ENCODE data around the gene SPON2.
A peak's percentile ranks its signal among the peaks of the same experiment; 100 is the strongest.

Gene SPON2

GRCh38 chr4:1215141-1216075 lies 43.0 kb upstream of the SPON2 start:
- Histone ChIP-seq H3K4me3 (ENCODE audit: low read length in 2 of 2) (no peak overlapping the region), H2BK120ac (ENCODE audit: low read depth, low read length) (no peak overlapping the region), H3K27ac (replicated peaks; ENCODE audit: low read length) (no peak overlapping the region), H3K14ac (ENCODE audit: low read length) (no peak overlapping the region), H3K4me2 (ENCODE audit: insufficient read depth, low read length, poor library complexity, severe bottlenecking) (no peak overlapping the region), H4K8ac (ENCODE audit: low read depth, low read length) (no peak overlapping the region), H2AK5ac (ENCODE audit: low read depth, low read length) (no peak overlapping the region), H3K9ac (ENCODE audit: low read depth, low read length, poor library complexity) (peak overlapping the region; percentile 73), H2BK12ac (ENCODE audit: low read length) (no peak overlapping the region), H3K4ac (ENCODE audit: low read length) (no peak overlapping the region), H2AFZ (ENCODE audit: low read length) (no peak overlapping the region), H2BK15ac (ENCODE audit: low read length) (no peak overlapping the region), H4K91ac (ENCODE audit: low read depth, low read length, poor library complexity) (no peak overlapping the region), H3K18ac (ENCODE audit: low read length) (no peak overlapping the region), H3K79me1 (ENCODE audit: low read depth, low read length) (peaks cover 23% of the 10 kb centered on the region), H3K36me3 (replicated peaks in 1 of 2; ENCODE audit: control insufficient read depth in 2 of 2, insufficient read depth in 2 of 2, low read length in 2 of 2) (peaks cover 53 to 90% of the 10 kb centered on the region in 2 donors), H3K23ac (ENCODE audit: low read depth, low read length, poor library complexity) (peak overlapping the region; percentile 75), H3K27me3 (ENCODE audit: control insufficient read depth in 3 of 3, insufficient read depth in 3 of 3, low read depth in 1 of 3, low read length in 3 of 3) (no peaks in the 10 kb centered on the region), H2BK5ac (ENCODE audit: low read length) (no peak overlapping the region), H3K9me3 (replicated peaks in 1 of 2; ENCODE audit: control insufficient read depth in 2 of 2, insufficient read depth in 1 of 2, low read depth in 1 of 2, low read length in 2 of 2) (no peaks in the 10 kb centered on the region), H3K4me1 (ENCODE audit: control insufficient read depth in 2 of 2, insufficient read depth in 1 of 2, low read depth in 1 of 2, low read length in 2 of 2) (peaks cover 0 to under 1% of the 10 kb centered on the region in 2 donors)
- no CpG with 5 or more reads among the region's 31 CpGs for WGBS, 2 donors (ENCODE audit: extremely low coverage in 2 of 2, insufficient read length in 2 of 2, insufficient replicate concordance in 1 of 2)
- DNase-seq (ENCODE audit: low spot score): no peak

GRCh38 chr4:1214101-1215095 lies 42.0 kb upstream of the SPON2 start:
- Histone ChIP-seq H2BK120ac (ENCODE audit: low read depth, low read length) (no peak overlapping the region), H3K9me3 (replicated peaks in 1 of 2; ENCODE audit: control insufficient read depth in 2 of 2, insufficient read depth in 1 of 2, low read depth in 1 of 2, low read length in 2 of 2) (no peaks in the 10 kb centered on the region), H3K14ac (ENCODE audit: low read length) (peak overlapping the region; percentile 38), H3K18ac (ENCODE audit: low read length) (no peak overlapping the region), H3K9ac (ENCODE audit: low read depth, low read length, poor library complexity) (peak overlapping the region; percentile 2), H2BK12ac (ENCODE audit: low read length) (no peak overlapping the region), H4K91ac (ENCODE audit: low read depth, low read length, poor library complexity) (no peak overlapping the region), H3K4me3 (ENCODE audit: low read length in 2 of 2) (no peak overlapping the region), H3K4ac (ENCODE audit: low read length) (no peak overlapping the region), H3K4me1 (ENCODE audit: control insufficient read depth in 2 of 2, insufficient read depth in 1 of 2, low read depth in 1 of 2, low read length in 2 of 2) (peaks cover 0 to 11% of the 10 kb centered on the region in 2 donors), H2BK15ac (ENCODE audit: low read length) (no peak overlapping the region), H3K27ac (replicated peaks; ENCODE audit: low read length) (no peak overlapping the region), H3K23ac (ENCODE audit: low read depth, low read length, poor library complexity) (peak overlapping the region; percentile 43), H2AFZ (ENCODE audit: low read length) (no peak overlapping the region), H3K36me3 (replicated peaks in 1 of 2; ENCODE audit: control insufficient read depth in 2 of 2, insufficient read depth in 2 of 2, low read length in 2 of 2) (peaks cover 52 to 83% of the 10 kb centered on the region in 2 donors), H3K79me1 (ENCODE audit: low read depth, low read length) (peaks cover 24% of the 10 kb centered on the region), H3K27me3 (ENCODE audit: control insufficient read depth in 3 of 3, insufficient read depth in 3 of 3, low read depth in 1 of 3, low read length in 3 of 3) (no peaks in the 10 kb centered on the region), H4K8ac (ENCODE audit: low read depth, low read length) (no peak overlapping the region), H3K4me2 (ENCODE audit: insufficient read depth, low read length, poor library complexity, severe bottlenecking) (no peak overlapping the region), H2BK5ac (ENCODE audit: low read length) (peak overlapping the region; percentile 24), H2AK5ac (ENCODE audit: low read depth, low read length) (no peak overlapping the region)
- WGBS, 2 donors (ENCODE audit: extremely low coverage in 2 of 2, insufficient read length in 2 of 2, insufficient replicate concordance in 1 of 2): no CpG with 5 or more reads among the region's 48 CpGs
- no peak for DNase-seq (ENCODE audit: low spot score)

- peaks cover 0 to 16% of the 10 kb centered on the region in 2 donors for H3K4me1 ChIP-seq (ENCODE audit: control insufficient read depth in 2 of 2, insufficient read depth in 1 of 2, low read depth in 1 of 2, low read length in 2 of 2)
- no peak overlapping the region for H3K9ac ChIP-seq (ENCODE audit: low read depth, low read length, poor library complexity)
- no peak overlapping the region for H2BK12ac ChIP-seq (ENCODE audit: low read length)
- H2BK5ac ChIP-seq (ENCODE audit: low read length): peak overlapping the region; percentile 24
- no peak overlapping the region for H4K91ac ChIP-seq (ENCODE audit: low read depth, low read length, poor library complexity)
- H3K27ac ChIP-seq (replicated peaks; ENCODE audit: low read length): no peak overlapping the region
- H3K23ac ChIP-seq (ENCODE audit: low read depth, low read length, poor library complexity): no peak overlapping the region
- no peak overlapping the region for H3K14ac ChIP-seq (ENCODE audit: low read length)
- H2BK120ac ChIP-seq (ENCODE audit: low read depth, low read length): no peak overlapping the region
- no peak for DNase-seq (ENCODE audit: low spot score)
- H3K4ac ChIP-seq (ENCODE audit: low read length): no peak overlapping the region
- peaks cover 52 to 78% of the 10 kb centered on the region in 2 donors for H3K36me3 ChIP-seq (replicated peaks in 1 of 2; ENCODE audit: control insufficient read depth in 2 of 2, insufficient read depth in 2 of 2, low read length in 2 of 2)
- no peak overlapping the region for H3K18ac ChIP-seq (ENCODE audit: low read length)
- no CpG with 5 or more reads among the region's 20 CpGs for WGBS, 2 donors (ENCODE audit: extremely low coverage in 2 of 2, insufficient read length in 2 of 2, insufficient replicate concordance in 1 of 2)
- no peak overlapping the region for H2AK5ac ChIP-seq (ENCODE audit: low read depth, low read length)
- no peak overlapping the region for H3K4me2 ChIP-seq (ENCODE audit: insufficient read depth, low read length, poor library complexity, severe bottlenecking)
- peaks cover 24% of the 10 kb centered on the region for H3K79me1 ChIP-seq (ENCODE audit: low read depth, low read length)
- H2BK15ac ChIP-seq (ENCODE audit: low read length): no peak overlapping the region
- H3K9me3 ChIP-seq (replicated peaks in 1 of 2; ENCODE audit: control insufficient read depth in 2 of 2, insufficient read depth in 1 of 2, low read depth in 1 of 2, low read length in 2 of 2): no peaks in the 10 kb centered on the region
- no peak overlapping the region for H2AFZ ChIP-seq (ENCODE audit: low read length)
- H3K27me3 ChIP-seq (ENCODE audit: control insufficient read depth in 3 of 3, insufficient read depth in 3 of 3, low read depth in 1 of 3, low read length in 3 of 3): no peaks in the 10 kb centered on the region
- H4K8ac ChIP-seq (ENCODE audit: low read depth, low read length): no peak overlapping the region
- H3K4me3 ChIP-seq (ENCODE audit: low read length in 2 of 2): no peak overlapping the region
Observed at GRCh38 chr4:1213336-1213995, 41.1 kb upstream of the SPON2 start.
